H9 (cell line): Measurements from ENCODE around the gene PLCH1. TPM values are rescaled to one million over a fixed set of nuclear protein-coding genes. Genes with fewer than 3 reads are reported as not detected.

Source experiments
- DNase-seq: peaks from one replicate; pipeline ENCODE4 v3.0.0-alpha.2; 2017
- H2AFZ ChIP-seq: one replicate; pipeline ENCODE4 v1.6.1; 2013; ENCODE audit warnings: mild to moderate bottlenecking, low read length, control low read depth, moderate library complexity
- H2AK5ac ChIP-seq: 2 replicates; pipeline ENCODE4 v1.6.1; 2013; ENCODE audit warnings: low read length, control low read depth, mixed read lengths; ENCODE audit not compliant: insufficient read length
- H2BK120ac ChIP-seq: one replicate; pipeline ENCODE4 v1.6.1; 2013; ENCODE audit warnings: low read depth, mild to moderate bottlenecking, low read length, control low read depth, inconsistent platforms; ENCODE audit not compliant: poor library complexity, severe bottlenecking
- H2BK12ac ChIP-seq: 2 replicates; pipeline ENCODE4 v1.6.1; 2013; ENCODE audit warnings: low read length, control low read depth, mixed read lengths, low read depth; ENCODE audit not compliant: insufficient read length
- H2BK15ac ChIP-seq: 2 replicates; pipeline ENCODE4 v1.6.1; 2013; ENCODE audit warnings: low read depth, low read length, control low read depth
- H2BK20ac ChIP-seq: one replicate; pipeline ENCODE4 v1.6.1; 2013; ENCODE audit warnings: low read depth, mild to moderate bottlenecking, low read length, control low read depth, inconsistent platforms; ENCODE audit not compliant: poor library complexity, severe bottlenecking
- H2BK5ac ChIP-seq: 2 replicates; pipeline ENCODE4 v1.6.1; 2013; ENCODE audit warnings: low read length, control low read depth, mixed read lengths; ENCODE audit not compliant: insufficient read length
- H3K14ac ChIP-seq: 2 replicates; pipeline ENCODE4 v1.6.1; 2013; ENCODE audit warnings: low read length, control low read depth; ENCODE audit not compliant: insufficient read depth
- H3K18ac ChIP-seq: 2 replicates; pipeline ENCODE4 v1.6.1; 2013; ENCODE audit warnings: low read depth, mild to moderate bottlenecking, mixed read lengths, low read length, control low read depth; ENCODE audit not compliant: insufficient read length
- H3K23ac ChIP-seq: 2 replicates; pipeline ENCODE4 v1.6.1; 2013; ENCODE audit warnings: low read length, control low read depth, mixed read lengths, low read depth; ENCODE audit not compliant: insufficient read length
- H3K23me2 ChIP-seq: 2 replicates; pipeline ENCODE4 v1.6.1; 2013; ENCODE audit warnings: low read depth, mild to moderate bottlenecking, mixed read lengths, low read length, control low read depth; ENCODE audit not compliant: insufficient read length, poor library complexity, severe bottlenecking
- H3K27ac ChIP-seq: 2 replicates; pipeline ENCODE4 v1.5.1; 2013; ENCODE audit warnings: low read length, control low read depth, mixed read lengths, low read depth; ENCODE audit not compliant: insufficient read length
- H3K27me3 ChIP-seq: 2 replicates; pipeline ENCODE4 v1.6.1; 2013; ENCODE audit warnings: low read length, control low read depth, inconsistent platforms; ENCODE audit not compliant: insufficient read depth
- H3K4ac ChIP-seq: 2 replicates; pipeline ENCODE4 v1.6.1; 2013; ENCODE audit warnings: low read depth, mild to moderate bottlenecking, control low read depth, inconsistent platforms, low read length, moderate library complexity
- H3K4me1 ChIP-seq: 2 replicates; pipeline ENCODE4 v1.6.1; 2013; ENCODE audit warnings: low read length, control low read depth, inconsistent platforms; ENCODE audit not compliant: insufficient read depth
- H3K4me2 ChIP-seq: 2 replicates; pipeline ENCODE4 v1.6.1; 2013; ENCODE audit warnings: low read length, control low read depth, mixed read lengths; ENCODE audit not compliant: insufficient read length, insufficient read depth
- H3K56ac ChIP-seq: 2 replicates; pipeline ENCODE4 v1.6.1; 2013; ENCODE audit warnings: low read depth, mild to moderate bottlenecking, mixed read lengths, low read length, control low read depth; ENCODE audit not compliant: insufficient read length
- H3K79me1 ChIP-seq: 2 replicates; pipeline ENCODE4 v1.6.1; 2013; ENCODE audit warnings: low read depth, mild to moderate bottlenecking, moderate library complexity, low read length, control low read depth, inconsistent platforms; ENCODE audit not compliant: insufficient read depth, poor library complexity, severe bottlenecking
- H3K79me2 ChIP-seq: 2 replicates; pipeline ENCODE4 v1.6.1; 2013; ENCODE audit warnings: low read length, control low read depth, inconsistent platforms; ENCODE audit not compliant: insufficient read depth
- H3K9ac ChIP-seq: 2 replicates; pipeline ENCODE4 v1.6.1; 2013; ENCODE audit warnings: low read length, control low read depth, mixed read lengths; ENCODE audit not compliant: insufficient read length; ENCODE audit errors: extremely low read depth
- H3K9me3 ChIP-seq: one replicate; pipeline ENCODE4 v1.6.1; 2013; ENCODE audit warnings: low read depth, low read length, inconsistent platforms; ENCODE audit not compliant: control insufficient read depth
- H3T11ph ChIP-seq: one replicate; pipeline ENCODE4 v1.6.1; 2013; ENCODE audit warnings: mild to moderate bottlenecking, low read length, control low read depth, inconsistent platforms
- H4K20me1 ChIP-seq: one replicate; pipeline ENCODE4 v1.6.1; 2013; ENCODE audit not compliant: control insufficient read depth, insufficient read length, insufficient read depth
- H4K5ac ChIP-seq: 2 replicates; pipeline ENCODE4 v1.6.1; 2013; ENCODE audit warnings: low read depth, mild to moderate bottlenecking, mixed read lengths, low read length, control low read depth; ENCODE audit not compliant: insufficient read length
- H4K8ac ChIP-seq: replicated peaks from 2 replicates; pipeline ENCODE4 v1.6.1; 2013; ENCODE audit warnings: low read length, control low read depth, mixed read lengths, low read depth; ENCODE audit not compliant: insufficient read length
- H4K91ac ChIP-seq: 2 replicates; pipeline ENCODE4 v1.6.1; 2013; ENCODE audit warnings: low read depth, mild to moderate bottlenecking, moderate library complexity, mixed read lengths, low read length, control low read depth; ENCODE audit not compliant: insufficient read length
- H3K27ac Mint-ChIP-seq, 3 experiments: 2 replicates in 2 of 3; 3 replicates in 1 of 3; pipeline ENCODE4 v1.8.0; 2020 to 2021; ENCODE audit warnings: mixed read lengths in 3 of 3, mild to moderate bottlenecking in 1 of 3, moderate library complexity in 1 of 3
- H3K27me3 Mint-ChIP-seq: 2 replicates; pipeline ENCODE4 v1.8.0; 2021; ENCODE audit warnings: low read depth, mild to moderate bottlenecking, moderate library complexity, mixed read lengths
- H3K36me3 Mint-ChIP-seq, 3 experiments: 2 replicates in 2 of 3; 3 replicates in 1 of 3; pipeline ENCODE4 v1.8.0; 2020 to 2021; ENCODE audit warnings: low read depth in 3 of 3, mixed read lengths in 3 of 3; ENCODE audit not compliant: insufficient read depth in 1 of 3
- H3K4me1 Mint-ChIP-seq, 2 experiments: 2 replicates each; pipeline ENCODE4 v1.8.0; 2020; ENCODE audit warnings: mixed read lengths in 2 of 2
- H3K4me3 Mint-ChIP-seq, 2 experiments: 2 replicates in 1 of 2; 3 replicates in 1 of 2; pipeline ENCODE4 v1.8.0; 2020 to 2021; ENCODE audit warnings: mild to moderate bottlenecking in 2 of 2, mixed read lengths in 2 of 2, moderate library complexity in 1 of 2
- H3K9me3 Mint-ChIP-seq, 2 experiments: 2 replicates in 1 of 2; 3 replicates in 1 of 2; pipeline ENCODE4 v1.8.0; 2020; ENCODE audit warnings: mild to moderate bottlenecking in 2 of 2, mixed read lengths in 2 of 2, moderate library complexity in 1 of 2
- WGBS: extraction: QIAGEN DNeasy Blood & Tissue Kit; methylation state at CpG from one replicate; pipeline ENCODE4 v1.1.7; 2013; ENCODE audit warnings: missing lambda C conversion rate, low lambda C conversion rate, mixed read lengths; ENCODE audit not compliant: insufficient read length; ENCODE audit errors: extremely low coverage; 5-methylcytosine and 5-hydroxymethylcytosine counted together
- total RNA-seq: library from RNA; stranded (reverse); gene quantifications from 2 replicates; pipeline ENCODE4 v1.2.1, GENCODE V29; 2021
- TF ChIP-seq, protein P1 (sequence below): fragments of 200-600 bp; sonication (generic); conservative IDR thresholded peaks from 3 replicates; pipeline ENCODE4 v1.8.0; 2021; ENCODE audit warnings: antibody characterized with exemption, mild to moderate bottlenecking

Gene PLCH1
- total RNA-seq, 1 experiment from 2014 or later = 19.0 TPM

DNA sequence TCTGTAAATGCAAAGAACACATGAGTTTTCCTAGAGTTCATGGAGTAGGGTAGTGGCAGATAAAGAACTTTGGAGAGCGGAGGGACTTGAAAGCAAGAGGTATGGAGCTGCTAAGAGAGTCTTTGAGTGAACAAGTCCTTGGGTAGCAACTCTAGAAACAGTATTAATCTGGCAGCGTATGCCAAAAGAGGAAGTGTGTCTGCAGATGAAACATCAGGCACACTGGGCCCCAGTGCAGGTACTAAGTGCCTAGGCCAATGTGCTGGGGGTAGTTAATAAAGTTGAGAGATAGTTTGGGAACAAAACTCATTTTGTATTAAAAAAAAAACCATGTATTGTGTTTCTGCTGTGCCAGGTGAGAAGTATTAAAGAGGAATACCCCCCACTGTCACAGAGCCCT is 228.4 kb downstream of the PLCH1 start:
- WGBS = no CpG with 5 or more reads among the region's 2 CpGs

More for the DNA sequence above, 228.4 kb downstream of the PLCH1 start:
- Histone ChIP-seq H2BK120ac (no peak overlapping the region), H3K14ac (no peak overlapping the region), H3K18ac (no peak overlapping the region), H3K23me2 (no peaks in the 10 kb centered on the region), H4K20me1 (no peaks in the 10 kb centered on the region), H4K5ac (no peak overlapping the region), H3K23ac (no peak overlapping the region), H3T11ph (no peak overlapping the region), H2AFZ (no peak overlapping the region), H3K4me2 (no peak overlapping the region), H3K9me3 (no peaks in the 10 kb centered on the region), H4K91ac (no peak overlapping the region), H3K27ac (no peak overlapping the region), H3K4ac (no peak overlapping the region), H2BK12ac (no peak overlapping the region), H4K8ac (no peak overlapping the region), H3K27me3 (no peaks in the 10 kb centered on the region), H3K4me1 (no peaks in the 10 kb centered on the region; the same call in 1 of the 2 replicates), H3K79me2 (no peaks in the 10 kb centered on the region), H2AK5ac (no peak overlapping the region), H2BK15ac (no peak overlapping the region), H2BK5ac (no peak overlapping the region), H3K9ac (no peak overlapping the region), H3K56ac (no peak overlapping the region), H3K79me1 (no peaks in the 10 kb centered on the region), H2BK20ac (no peak overlapping the region)
- H3K36me3 Mint-ChIP-seq = peaks cover 17 to 28% (median 17%) of the 10 kb centered on the region in 3 experiments
- H3K4me3 Mint-ChIP-seq = no peak overlapping the region
- no peak for DNase-seq
- no peaks in the 10 kb centered on the region for H3K27me3 Mint-ChIP-seq
- H3K27ac Mint-ChIP-seq = no peak overlapping the region
- peaks cover 0 to 2% of the 10 kb centered on the region in 2 experiments; a peak in 1 of 5 replicates for H3K9me3 Mint-ChIP-seq
- peaks cover 13% of the 10 kb centered on the region in 2 experiments for H3K4me1 Mint-ChIP-seq
- TF ChIP-seq, protein P1, sequence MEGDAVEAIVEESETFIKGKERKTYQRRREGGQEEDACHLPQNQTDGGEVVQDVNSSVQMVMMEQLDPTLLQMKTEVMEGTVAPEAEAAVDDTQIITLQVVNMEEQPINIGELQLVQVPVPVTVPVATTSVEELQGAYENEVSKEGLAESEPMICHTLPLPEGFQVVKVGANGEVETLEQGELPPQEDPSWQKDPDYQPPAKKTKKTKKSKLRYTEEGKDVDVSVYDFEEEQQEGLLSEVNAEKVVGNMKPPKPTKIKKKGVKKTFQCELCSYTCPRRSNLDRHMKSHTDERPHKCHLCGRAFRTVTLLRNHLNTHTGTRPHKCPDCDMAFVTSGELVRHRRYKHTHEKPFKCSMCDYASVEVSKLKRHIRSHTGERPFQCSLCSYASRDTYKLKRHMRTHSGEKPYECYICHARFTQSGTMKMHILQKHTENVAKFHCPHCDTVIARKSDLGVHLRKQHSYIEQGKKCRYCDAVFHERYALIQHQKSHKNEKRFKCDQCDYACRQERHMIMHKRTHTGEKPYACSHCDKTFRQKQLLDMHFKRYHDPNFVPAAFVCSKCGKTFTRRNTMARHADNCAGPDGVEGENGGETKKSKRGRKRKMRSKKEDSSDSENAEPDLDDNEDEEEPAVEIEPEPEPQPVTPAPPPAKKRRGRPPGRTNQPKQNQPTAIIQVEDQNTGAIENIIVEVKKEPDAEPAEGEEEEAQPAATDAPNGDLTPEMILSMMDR = no peak
